HG03439 (cell line): ENCODE data around the gene CEP97.

Source experiments
- ATAC-seq: cut with Tn5 transposase; IDR thresholded peaks from one replicate; pipeline ENCODE4 v1.9.1; 2021; ENCODE audit warnings: mild to moderate bottlenecking, moderate library complexity; ENCODE audit not compliant: unreplicated experiment

The CEP97 gene

DNA sequence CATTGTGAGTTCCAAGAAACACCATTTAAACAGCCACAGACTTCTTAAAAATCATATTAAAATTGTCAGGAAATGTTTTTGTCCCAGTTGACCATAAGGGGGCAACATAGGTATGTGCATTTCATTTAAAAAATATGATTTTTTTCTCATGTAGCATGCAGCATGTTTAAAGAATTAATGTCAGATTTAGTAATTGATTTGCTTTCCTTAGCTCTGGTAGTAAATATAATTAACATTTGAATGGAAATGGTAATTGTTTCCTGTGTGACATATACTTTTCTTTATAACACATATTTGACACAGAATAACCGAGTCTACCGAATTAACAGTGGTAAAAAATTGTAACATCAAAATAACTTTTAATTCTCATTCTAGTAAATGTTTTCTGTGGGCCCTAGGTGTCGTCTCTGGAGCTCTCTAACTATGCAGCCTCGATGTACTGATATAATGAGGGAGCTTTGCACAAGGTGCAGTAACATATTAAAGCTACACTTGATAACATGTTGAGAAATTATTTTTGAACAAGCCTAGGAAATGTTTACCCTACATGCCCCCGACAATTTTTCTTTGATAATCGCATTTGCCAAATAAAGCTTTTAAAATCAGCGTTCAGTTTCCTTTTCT, 89.5 kb downstream of the CEP97 start:
- ATAC-seq, result no peak

DNA sequence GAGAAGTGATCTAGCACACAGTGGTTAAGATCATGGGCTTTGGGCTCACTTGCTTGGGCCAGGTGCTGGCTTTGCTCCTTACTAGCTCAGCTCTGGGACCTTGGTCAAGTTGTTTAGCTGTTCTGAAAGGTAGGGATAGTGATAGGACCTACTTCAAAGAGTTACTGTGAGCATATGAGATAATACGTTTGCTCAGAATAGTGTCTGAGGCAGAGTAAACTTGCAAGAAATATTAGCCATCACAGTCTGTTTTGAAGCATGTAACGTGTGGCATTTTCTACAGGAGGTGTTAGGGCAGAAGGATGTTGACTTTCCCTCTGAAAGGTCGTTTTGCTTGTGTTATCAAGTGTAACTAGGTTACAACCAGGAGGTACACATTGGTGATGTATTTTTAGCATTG, 90.4 kb downstream of the CEP97 start:
- ATAC-seq, result no peak

DNA sequence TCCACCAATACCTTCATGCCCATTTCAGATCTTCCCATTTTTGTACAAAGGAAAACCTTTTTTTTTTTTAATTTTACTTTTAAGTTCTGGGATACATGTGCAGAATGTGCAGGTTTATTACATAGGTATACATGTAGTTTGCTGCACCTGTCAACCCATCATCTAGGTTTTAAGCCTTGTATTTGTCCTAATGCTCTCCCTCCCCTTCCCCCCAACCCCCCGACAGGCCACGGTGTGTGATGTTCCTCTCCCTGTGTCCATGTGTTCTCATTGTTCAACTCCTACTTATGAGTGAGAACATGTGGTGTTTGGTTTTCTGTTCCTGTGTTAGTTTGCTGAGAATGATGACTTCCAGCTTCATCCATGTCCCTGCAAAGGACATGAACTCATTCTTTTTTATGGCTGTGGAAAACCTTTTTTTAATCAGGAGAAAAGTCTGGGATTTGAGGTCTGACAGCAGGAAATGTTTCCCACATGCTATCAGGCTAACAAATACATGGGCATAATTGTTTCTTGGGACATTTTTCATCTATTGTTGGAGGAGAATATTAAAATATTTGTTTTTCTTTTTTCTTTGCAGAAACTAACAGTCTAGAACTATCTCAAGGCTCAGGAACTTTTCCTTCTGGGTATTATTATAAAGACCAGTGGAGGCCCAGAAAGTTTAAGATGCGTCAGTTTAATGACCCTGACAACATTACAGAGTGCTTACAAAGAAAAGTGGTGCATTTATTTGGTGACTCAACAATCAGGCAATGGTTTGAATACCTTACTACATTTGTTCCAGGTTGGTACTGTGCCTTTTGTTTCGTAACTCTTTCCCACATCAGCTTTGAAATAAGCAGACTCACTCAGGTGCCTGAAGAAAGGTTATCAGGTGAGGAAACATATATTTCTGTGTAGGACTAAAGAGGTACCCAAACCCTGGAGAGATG, 92.1 kb downstream of the CEP97 start:
- ATAC-seq, result no peak

GRCh38 chr3:101817992-101818391, 93.6 kb downstream of the CEP97 start:
- ATAC-seq, result no peak

GRCh38 chr3:101819649-101820206, 95.3 kb downstream of the CEP97 start:
- no peak for ATAC-seq
